ENCODE measurements around the gene SUSD2.
"Not testable (repeated sequence)": the region's sequence is repeated elsewhere in the genome, so short reads cannot be mapped to it uniquely, and the experiment has no call there.

The SUSD2 gene

DNA sequence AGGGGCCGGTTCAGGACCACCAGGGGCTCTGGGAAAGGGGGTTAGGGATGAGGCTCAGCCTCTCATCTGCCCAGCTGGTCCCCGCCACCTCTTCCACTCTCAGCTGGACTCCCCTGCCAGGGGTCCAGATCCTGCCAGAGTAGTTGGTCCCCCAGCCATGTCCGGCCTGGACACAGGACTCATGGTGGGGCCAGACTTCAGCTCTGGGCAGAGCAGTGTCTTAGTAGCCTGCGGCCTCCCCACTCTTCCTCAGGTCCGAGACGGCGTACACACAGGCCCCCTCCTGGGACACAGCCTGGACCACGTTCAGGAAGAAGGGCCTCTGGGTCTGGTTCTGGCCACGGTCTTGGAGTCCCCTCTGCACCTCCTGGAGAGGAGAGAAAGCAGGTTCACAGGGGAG, 38.5 kb downstream of the SUSD2 start:
- no peak for DNase-seq

GRCh38 chr22:24224468-24224867, 43.2 kb downstream of the SUSD2 start:
- no peak for DNase-seq

GRCh38 chr22:24225044-24225601, 43.8 kb downstream of the SUSD2 start:
- no peak for DNase-seq

- DNase-seq, result no peak
Measured at GRCh38 chr22:24225951-24226350, 44.7 kb downstream of the SUSD2 start.

DNA sequence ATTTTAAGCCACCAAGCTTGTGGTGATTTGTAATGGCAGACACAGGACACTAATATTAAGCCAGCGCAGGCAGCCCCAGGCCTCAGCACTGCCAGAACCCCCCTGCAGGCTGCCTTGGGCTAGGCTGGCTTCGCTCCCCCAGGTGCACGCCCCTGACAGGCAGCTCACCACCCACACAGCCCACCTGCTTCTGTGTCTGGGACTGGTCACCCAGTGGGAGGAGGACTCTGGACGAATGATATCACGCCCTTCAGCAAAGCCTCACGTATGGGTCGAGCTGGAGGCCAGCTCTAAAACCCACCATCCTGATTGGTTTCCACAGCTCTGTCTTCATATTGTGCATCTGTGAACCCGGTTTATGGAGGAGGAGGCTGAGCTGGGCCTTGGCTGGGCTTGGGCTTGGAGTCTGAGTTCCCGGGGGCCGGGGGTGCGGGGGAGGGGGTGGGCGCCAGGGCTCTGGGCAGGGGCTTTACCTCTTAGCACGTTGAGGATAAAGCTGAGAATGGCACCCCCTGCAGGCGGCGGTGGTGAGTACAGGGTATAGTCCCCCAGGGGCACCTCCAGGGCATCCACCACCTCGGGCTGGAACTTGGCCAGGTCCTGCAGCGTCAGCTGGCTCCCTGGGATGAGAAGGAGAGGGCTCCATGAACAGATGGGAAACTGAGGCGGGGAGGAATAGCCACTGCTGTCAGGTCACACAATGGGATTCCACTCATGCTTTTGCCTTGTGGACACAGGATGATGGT, 49.8 kb downstream of the SUSD2 start:
- peak; percentile 87 for DNase-seq

GRCh38 chr22:24231706-24232105, 50.4 kb downstream of the SUSD2 start:
- DNase-seq, result no peak

DNA sequence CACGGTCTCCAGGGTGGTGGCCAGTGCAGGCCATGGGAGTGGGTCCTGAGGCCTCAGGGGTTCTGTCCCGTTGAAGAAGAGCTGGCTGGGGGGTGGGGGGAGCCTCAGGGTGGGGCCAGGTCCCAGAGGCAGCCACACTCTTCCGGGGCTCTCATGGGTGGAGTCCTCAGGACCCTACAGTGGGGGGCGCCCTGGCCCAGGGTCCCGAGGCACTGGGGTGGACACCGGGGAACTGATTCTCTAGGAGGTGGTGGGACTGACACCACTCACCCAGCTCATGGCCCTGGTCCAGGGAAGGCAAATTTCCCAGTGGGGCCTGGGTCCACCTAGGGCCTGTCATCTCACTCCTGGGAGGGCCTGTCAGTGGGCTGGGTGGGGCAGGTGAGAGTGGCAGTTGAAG, 50.8 kb downstream of the SUSD2 start:
- no peak for DNase-seq

DNA sequence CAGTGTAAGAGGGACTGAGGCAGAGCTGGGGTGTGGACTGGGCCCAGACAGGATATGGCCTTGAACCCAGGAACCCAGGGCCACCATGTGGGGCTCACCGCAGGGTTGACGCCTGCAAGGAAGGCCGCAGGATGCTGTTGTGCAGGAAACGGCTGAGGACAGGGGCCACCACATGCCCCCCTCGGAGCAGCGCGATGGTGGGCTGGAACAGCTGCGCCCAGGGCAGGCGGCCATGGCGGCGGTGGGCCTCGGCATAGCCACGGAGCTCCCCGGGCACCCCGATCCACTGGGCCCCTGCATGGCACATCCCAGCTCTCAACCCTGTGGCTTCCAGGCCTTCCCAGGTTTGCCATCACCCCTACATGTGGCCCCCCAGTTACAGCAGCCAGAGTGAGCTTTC, 51.4 kb downstream of the SUSD2 start:
- DNase-seq, result no peak

- no peak for DNase-seq
Measured at GRCh38 chr22:24233235-24233634, 51.9 kb downstream of the SUSD2 start.

- no peak for DNase-seq
Measured at GRCh38 chr22:24233816-24234215, 52.5 kb downstream of the SUSD2 start.

GRCh38 chr22:24235315-24235714, 54.0 kb downstream of the SUSD2 start:
- DNase-seq, result no peak

DNA sequence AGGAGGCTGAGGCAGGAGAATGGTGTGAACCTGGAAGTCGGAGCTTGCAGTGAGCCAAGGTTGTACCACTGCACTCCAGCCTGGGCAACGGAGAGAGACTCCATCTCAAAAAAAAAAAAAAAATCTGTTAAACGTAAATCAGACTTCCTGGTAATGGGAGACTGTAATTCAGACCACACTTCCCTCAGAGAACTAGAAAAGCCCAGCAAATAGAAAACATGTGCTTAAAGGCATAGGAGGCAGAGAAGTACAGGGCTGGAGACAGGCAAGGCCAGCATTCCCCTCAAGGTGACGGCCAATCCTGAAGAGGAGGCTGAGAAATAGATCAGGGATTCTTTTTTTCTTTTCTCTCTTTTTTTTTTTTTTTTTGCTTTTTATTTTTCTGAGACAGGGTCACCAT, 55.4 kb downstream of the SUSD2 start:
- no peak for DNase-seq

- DNase-seq, result not testable (repeated sequence)
Measured at GRCh38 chr22:24238101-24238694, 56.9 kb downstream of the SUSD2 start.

Measured in activated CD8-positive, alpha-beta memory T cell treated with anti-CD3 and anti-CD28 coated beads for 24 hours (primary cell).